Measurements from ENCODE around the gene ADH4.

Gene ADH4

GRCh38 chr4:99159699-99160098 is 15.6 kb upstream of the ADH4 start:
- H3K4me1 ChIP-seq (ENCODE audit: control insufficient read depth, insufficient read depth, low read length, poor library complexity, severe bottlenecking), result no peaks in the 10 kb centered on the region
- H3K4me3 ChIP-seq (ENCODE audit: extremely low read depth, insufficient read depth, low read length, poor library complexity, severe bottlenecking), result no peak overlapping the region
- no peaks in the 10 kb centered on the region for H3K9me3 ChIP-seq (ENCODE audit: control insufficient read depth, low read length)
- H3K27ac ChIP-seq (ENCODE audit: low read depth, low read length, severe bottlenecking), result no peak overlapping the region
- H3K36me3 ChIP-seq (ENCODE audit: control insufficient read depth, insufficient read depth, low read length), result no peaks in the 10 kb centered on the region
- no CpG with 5 or more reads among the region's 1 CpG for WGBS, 2 experiments (ENCODE audit: insufficient coverage in 2 of 2)

- no peaks in the 10 kb centered on the region for H3K9me3 ChIP-seq (ENCODE audit: control insufficient read depth, low read length)
- H3K27ac ChIP-seq (ENCODE audit: low read depth, low read length, severe bottlenecking), result no peak overlapping the region
- WGBS, 2 experiments (ENCODE audit: insufficient coverage in 2 of 2), result 67 to 80% methylated on average over 1 of the region's 3 CpGs
- H3K4me1 ChIP-seq (ENCODE audit: control insufficient read depth, insufficient read depth, low read length, poor library complexity, severe bottlenecking), result no peaks in the 10 kb centered on the region
- H3K36me3 ChIP-seq (ENCODE audit: control insufficient read depth, insufficient read depth, low read length), result no peaks in the 10 kb centered on the region
- H3K4me3 ChIP-seq (ENCODE audit: extremely low read depth, insufficient read depth, low read length, poor library complexity, severe bottlenecking), result no peak overlapping the region
Observed at GRCh38 chr4:99157478-99157935, 13.4 kb upstream of the ADH4 start.

GRCh38 chr4:99156992-99157391 is 12.9 kb upstream of the ADH4 start:
- no peak overlapping the region for H3K27ac ChIP-seq (ENCODE audit: low read depth, low read length, severe bottlenecking)
- no peaks in the 10 kb centered on the region for H3K36me3 ChIP-seq (ENCODE audit: control insufficient read depth, insufficient read depth, low read length)
- no peaks in the 10 kb centered on the region for H3K4me1 ChIP-seq (ENCODE audit: control insufficient read depth, insufficient read depth, low read length, poor library complexity, severe bottlenecking)
- H3K9me3 ChIP-seq (ENCODE audit: control insufficient read depth, low read length), result no peaks in the 10 kb centered on the region
- no peak overlapping the region for H3K4me3 ChIP-seq (ENCODE audit: extremely low read depth, insufficient read depth, low read length, poor library complexity, severe bottlenecking)
- WGBS, 2 experiments (ENCODE audit: insufficient coverage in 2 of 2), result no CpG with 5 or more reads among the region's 1 CpG

GRCh38 chr4:99154658-99155342 is 10.7 kb upstream of the ADH4 start:
- Histone ChIP-seq H3K36me3 (ENCODE audit: control insufficient read depth, insufficient read depth, low read length) (no peaks in the 10 kb centered on the region), H3K9me3 (ENCODE audit: control insufficient read depth, low read length) (peaks cover 9% of the 10 kb centered on the region), H3K4me1 (ENCODE audit: control insufficient read depth, insufficient read depth, low read length, poor library complexity, severe bottlenecking) (no peaks in the 10 kb centered on the region), H3K4me3 (ENCODE audit: extremely low read depth, insufficient read depth, low read length, poor library complexity, severe bottlenecking) (no peak overlapping the region), H3K27ac (ENCODE audit: low read depth, low read length, severe bottlenecking) (no peak overlapping the region)
- WGBS, 2 experiments (ENCODE audit: insufficient coverage in 2 of 2), result 100% methylated on average over 1 of the region's 4 CpGs; no CpG with 5 or more reads in 1 of the 2 experiments

GRCh38 chr4:99151995-99152394 is 7.9 kb upstream of the ADH4 start:
- H3K9me3 ChIP-seq (ENCODE audit: control insufficient read depth, low read length), result peaks cover 9% of the 10 kb centered on the region
- H3K36me3 ChIP-seq (ENCODE audit: control insufficient read depth, insufficient read depth, low read length), result no peaks in the 10 kb centered on the region
- H3K4me3 ChIP-seq (ENCODE audit: extremely low read depth, insufficient read depth, low read length, poor library complexity, severe bottlenecking), result no peak overlapping the region
- H3K27ac ChIP-seq (ENCODE audit: low read depth, low read length, severe bottlenecking), result no peak overlapping the region
- no CpG with 5 or more reads among the region's 1 CpG for WGBS, 2 experiments (ENCODE audit: insufficient coverage in 2 of 2)
- no peaks in the 10 kb centered on the region for H3K4me1 ChIP-seq (ENCODE audit: control insufficient read depth, insufficient read depth, low read length, poor library complexity, severe bottlenecking)

GRCh38 chr4:99151452-99151851 is 7.4 kb upstream of the ADH4 start:
- WGBS, 2 experiments (ENCODE audit: insufficient coverage in 2 of 2), result 83 to 100% methylated on average over 1 of the region's 3 CpGs
- H3K27ac ChIP-seq (ENCODE audit: low read depth, low read length, severe bottlenecking), result no peak overlapping the region

GRCh38 chr4:99149426-99150019 is 5.4 kb upstream of the ADH4 start:
- H3K36me3 ChIP-seq (ENCODE audit: control insufficient read depth, insufficient read depth, low read length), result no peaks in the 10 kb centered on the region
- no peak overlapping the region for H3K27ac ChIP-seq (ENCODE audit: low read depth, low read length, severe bottlenecking)
- H3K4me3 ChIP-seq (ENCODE audit: extremely low read depth, insufficient read depth, low read length, poor library complexity, severe bottlenecking), result no peak overlapping the region
- H3K9me3 ChIP-seq (ENCODE audit: control insufficient read depth, low read length), result peaks cover 9% of the 10 kb centered on the region
- WGBS, 2 experiments (ENCODE audit: insufficient coverage in 2 of 2), result 60 to 100% methylated on average over 1 of the region's 6 CpGs
- H3K4me1 ChIP-seq (ENCODE audit: control insufficient read depth, insufficient read depth, low read length, poor library complexity, severe bottlenecking), result no peaks in the 10 kb centered on the region

More at GRCh38 chr4:99151452-99151851, 7.4 kb upstream of the ADH4 start:
- Histone ChIP-seq H3K4me1 (ENCODE audit: control insufficient read depth, insufficient read depth, low read length, poor library complexity, severe bottlenecking) (no peaks in the 10 kb centered on the region), H3K36me3 (ENCODE audit: control insufficient read depth, insufficient read depth, low read length) (no peaks in the 10 kb centered on the region), H3K9me3 (ENCODE audit: control insufficient read depth, low read length) (peaks cover 9% of the 10 kb centered on the region), H3K4me3 (ENCODE audit: extremely low read depth, insufficient read depth, low read length, poor library complexity, severe bottlenecking) (no peak overlapping the region)

GRCh38 chr4:99148550-99148949 is 4.5 kb upstream of the ADH4 start:
- no peaks in the 10 kb centered on the region for H3K4me1 ChIP-seq (ENCODE audit: control insufficient read depth, insufficient read depth, low read length, poor library complexity, severe bottlenecking)
- H3K9me3 ChIP-seq (ENCODE audit: control insufficient read depth, low read length), result peaks cover 9% of the 10 kb centered on the region
- H3K36me3 ChIP-seq (ENCODE audit: control insufficient read depth, insufficient read depth, low read length), result no peaks in the 10 kb centered on the region
- no CpG with 5 or more reads among the region's 1 CpG for WGBS, 2 experiments (ENCODE audit: insufficient coverage in 2 of 2)
- H3K4me3 ChIP-seq (ENCODE audit: extremely low read depth, insufficient read depth, low read length, poor library complexity, severe bottlenecking), result no peak overlapping the region
- no peak overlapping the region for H3K27ac ChIP-seq (ENCODE audit: low read depth, low read length, severe bottlenecking)

GRCh38 chr4:99144587-99144986 is 490 bp upstream of the ADH4 start:
- H3K4me1 ChIP-seq (ENCODE audit: control insufficient read depth, insufficient read depth, low read length, poor library complexity, severe bottlenecking), result no peaks in the 10 kb centered on the region
- H3K4me3 ChIP-seq (ENCODE audit: extremely low read depth, insufficient read depth, low read length, poor library complexity, severe bottlenecking), result no peak overlapping the region
- H3K27ac ChIP-seq (ENCODE audit: low read depth, low read length, severe bottlenecking), result no peak overlapping the region
- no peaks in the 10 kb centered on the region for H3K36me3 ChIP-seq (ENCODE audit: control insufficient read depth, insufficient read depth, low read length)
- WGBS, 2 experiments (ENCODE audit: insufficient coverage in 2 of 2), result no CpG with 5 or more reads among the region's 1 CpG
- H3K9me3 ChIP-seq (ENCODE audit: control insufficient read depth, low read length), result no peaks in the 10 kb centered on the region

- no peak overlapping the region for H3K4me3 ChIP-seq (ENCODE audit: extremely low read depth, insufficient read depth, low read length, poor library complexity, severe bottlenecking)
- no peaks in the 10 kb centered on the region for H3K9me3 ChIP-seq (ENCODE audit: control insufficient read depth, low read length)
- H3K27ac ChIP-seq (ENCODE audit: low read depth, low read length, severe bottlenecking), result no peak overlapping the region
- no peaks in the 10 kb centered on the region for H3K4me1 ChIP-seq (ENCODE audit: control insufficient read depth, insufficient read depth, low read length, poor library complexity, severe bottlenecking)
- no peaks in the 10 kb centered on the region for H3K36me3 ChIP-seq (ENCODE audit: control insufficient read depth, insufficient read depth, low read length)
Observed at GRCh38 chr4:99136329-99136728, 7.8 kb downstream of the ADH4 start.

- H3K4me3 ChIP-seq (ENCODE audit: extremely low read depth, insufficient read depth, low read length, poor library complexity, severe bottlenecking), result no peak overlapping the region
- H3K9me3 ChIP-seq (ENCODE audit: control insufficient read depth, low read length), result no peaks in the 10 kb centered on the region
- H3K4me1 ChIP-seq (ENCODE audit: control insufficient read depth, insufficient read depth, low read length, poor library complexity, severe bottlenecking), result no peaks in the 10 kb centered on the region
- WGBS, 2 experiments (ENCODE audit: insufficient coverage in 2 of 2), result 63 to 64% methylated on average over 3 of the region's 3 CpGs
- H3K27ac ChIP-seq (ENCODE audit: low read depth, low read length, severe bottlenecking), result no peak overlapping the region
- H3K36me3 ChIP-seq (ENCODE audit: control insufficient read depth, insufficient read depth, low read length), result no peaks in the 10 kb centered on the region
Observed at GRCh38 chr4:99135541-99136162, 8.4 kb downstream of the ADH4 start.

Measured in mesodermal cell (in vitro differentiated cells).